Ishikawa (cell line): ENCODE measurements around the gene TMEM217.

ENCODE experiments used
- CEBPB ChIP-seq: IDR thresholded peaks from 2 replicates; pipeline ENCODE4 v1.6.1; 2012
- FOXM1 ChIP-seq: IDR thresholded peaks from 2 replicates; pipeline ENCODE4 v1.6.1; 2012; ENCODE audit warnings: low read depth, borderline replicate concordance
- MAX ChIP-seq: IDR thresholded peaks from 2 replicates; pipeline ENCODE4 v1.6.1; 2012
- NFIC ChIP-seq: IDR thresholded peaks from 2 replicates; pipeline ENCODE4 v1.6.1; 2012
- RAD21 ChIP-seq: IDR thresholded peaks from 2 replicates; pipeline ENCODE4 v1.6.1; 2012; ENCODE audit warnings: low read depth
- TAF1 ChIP-seq: IDR thresholded peaks from 2 replicates; pipeline ENCODE4 v1.6.1; 2012; ENCODE audit warnings: low read depth, mild to moderate bottlenecking
- TCF12 ChIP-seq: IDR thresholded peaks from 2 replicates; pipeline ENCODE4 v1.6.1; 2012; ENCODE audit warnings: low read depth
- TEAD4 ChIP-seq: IDR thresholded peaks from 2 replicates; pipeline ENCODE4 v1.6.1; 2012
- YY1 ChIP-seq: IDR thresholded peaks from 2 replicates; pipeline ENCODE4 v1.6.1; 2012; ENCODE audit warnings: low read depth

GRCh38 chr6:37176268-37177076, 81.5 kb downstream of the TMEM217 start:
- no peak for TF ChIP-seq TAF1
- TF ChIP-seq YY1 = no peak
- no peak for TF ChIP-seq CEBPB
- no peak for TF ChIP-seq NFIC
- no peak for TF ChIP-seq MAX
- TF ChIP-seq RAD21 = no peak
- TF ChIP-seq TCF12 = no peak
- no peak for TF ChIP-seq FOXM1
- TF ChIP-seq TEAD4 = no peak
